HT-29 (cell line): Measurements from ENCODE around the gene CPHXL2. TPM values are rescaled to one million over a fixed set of nuclear protein-coding genes. Genes with fewer than 3 reads are reported as not detected.

ENCODE experiments used
- small RNA-seq: library from RNA; depleted of rRNA; stranded (forward); fragments of <200 nt; gene quantifications from one replicate; pipeline ENCODE3, GENCODE V24; 2014
- total RNA-seq: library from RNA; depleted of rRNA; stranded (reverse); fragments of >200 nt; shearing (Covaris generic); gene quantifications from 2 replicates; pipeline ENCODE4 v1.2.3, GENCODE V29; 2014; rRNA removed

CPHXL2 gene
- total RNA-seq, 1 experiment from 2014 or later: not detected

Small RNAs within 50 kb of the gene (small RNA-seq; reads per million reads assigned to genes)
- not detected for gene RN7SL520P

Other genes with a start within 250 kb of the CPHXL2 start
- gene CFDP1, start 243.5 kb downstream of the CPHXL2 start, total RNA-seq: 15.4 and 17.6 TPM in 2 replicates
- 25.2 and 30.8 TPM in 2 replicates for gene TMEM170A, start 212.3 kb downstream of the CPHXL2 start, total RNA-seq
- 0.05 TPM in 1 of 2 replicates, not detected in the other for gene CHST6, start 181.6 kb downstream of the CPHXL2 start, total RNA-seq
- gene CHST5, start 140.9 kb downstream of the CPHXL2 start, total RNA-seq: 0.25 and 1.6 TPM in 2 replicates
- gene TMEM231, start 120.8 kb downstream of the CPHXL2 start, total RNA-seq: 8.4 and 11.0 TPM in 2 replicates
- gene GABARAPL2, start 110.6 kb downstream of the CPHXL2 start, total RNA-seq: 33.0 and 34.3 TPM in 2 replicates
- gene ADAT1, start 53.7 kb downstream of the CPHXL2 start, total RNA-seq: 28.7 and 45.0 TPM in 2 replicates
- 117 and 141 TPM in 2 replicates for gene KARS1, start 29.3 kb downstream of the CPHXL2 start, total RNA-seq
- 21.6 and 22.5 TPM in 2 replicates for gene TERF2IP, start 29.2 kb downstream of the CPHXL2 start, total RNA-seq
- not detected in 2 replicates for gene DUXB, start 24.5 kb upstream of the CPHXL2 start, total RNA-seq
- not detected in 2 replicates for gene CPHXL, start 49.5 kb upstream of the CPHXL2 start, total RNA-seq